ENCODE results near the gene DIPK1A. TPM values are rescaled to one million over a fixed set of nuclear protein-coding genes. Genes with fewer than 3 reads are reported as not detected.

The DIPK1A gene
- total and polyA plus RNA-seq, 2 experiments from 2014 or later, result 26.6 to 51.6 TPM

DNA sequence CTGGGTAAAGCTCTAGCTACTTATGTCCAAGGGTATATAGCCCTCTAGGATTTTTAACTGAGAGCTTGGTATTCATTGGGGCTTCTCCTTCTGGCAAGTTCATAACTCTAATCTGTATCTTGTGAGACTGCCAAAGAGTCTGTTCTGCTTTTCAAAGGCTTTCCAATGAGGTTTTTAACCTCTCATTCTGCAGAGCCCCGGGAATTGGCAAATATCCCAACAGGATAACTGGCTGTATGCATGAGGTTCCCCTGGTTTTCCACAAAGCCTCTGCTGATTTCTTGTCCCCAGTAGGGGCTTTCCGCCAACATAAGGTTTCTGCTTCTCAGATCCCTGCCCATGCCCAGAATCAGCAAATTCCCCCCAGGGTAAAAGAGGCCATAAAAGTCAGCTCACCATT lies 88.5 kb downstream of the DIPK1A start:
- Histone ChIP-seq H3K79me2 (ENCODE audit: insufficient read depth) (no peaks in the 10 kb centered on the region), H3K9ac (no peak overlapping the region), H3K4me1 (ENCODE audit: insufficient read depth) (no peaks in the 10 kb centered on the region), H3K36me3 (ENCODE audit: low read depth) (0 out of 2 replicates have a peak, but pooled peaks cover 6% of the 10 kb centered on the region), H3K9me2 (ENCODE audit: insufficient read depth) (no peaks in the 10 kb centered on the region), H3K9me3 (ENCODE audit: low read depth) (no peaks in the 10 kb centered on the region), H3F3A (ENCODE audit: insufficient read depth) (no peaks in the 10 kb centered on the region), H4K20me1 (ENCODE audit: insufficient read depth) (no peaks in the 10 kb centered on the region), H3K27ac (no peak overlapping the region), H3K27me3 (replicated peaks; ENCODE audit: insufficient read depth) (no peaks in the 10 kb centered on the region), H3K4me3 (no peak overlapping the region), H3K4me2 (ENCODE audit: unreplicated experiment) (no peak overlapping the region), H2AFZ (no peak overlapping the region)
- DNase-seq, result no peak
- in situ Hi-C loops (cut with MboI), result no loop called here
- WGBS, 2 experiments (ENCODE audit: low coverage in 1 of 2, low lambda C conversion rate in 2 of 2, missing lambda C conversion rate in 2 of 2), result 65 to 82% methylated on average over 2 of the region's 2 CpGs
- TF ChIP-seq EZH2phosphoT487 (IDR thresholded peaks at IDR 0.05; ENCODE audit: insufficient read depth, low read depth) (no peak), EZH2 (IDR thresholded peaks at IDR 0.05; ENCODE audit: insufficient read depth, poor library complexity, severe bottlenecking) (no peak)

- no peaks in the 10 kb centered on the region for H3K27me3 ChIP-seq (replicated peaks; ENCODE audit: insufficient read depth)
- H3K9me3 ChIP-seq (ENCODE audit: low read depth), result no peaks in the 10 kb centered on the region
- TF ChIP-seq EZH2 (IDR thresholded peaks at IDR 0.05; ENCODE audit: insufficient read depth, poor library complexity, severe bottlenecking), result no peak
- no peak for TF ChIP-seq EZH2phosphoT487 (IDR thresholded peaks at IDR 0.05; ENCODE audit: insufficient read depth, low read depth)
- no peaks in the 10 kb centered on the region for H3F3A ChIP-seq (ENCODE audit: insufficient read depth)
- H3K9ac ChIP-seq, result no peak overlapping the region
- no peaks in the 10 kb centered on the region for H3K4me1 ChIP-seq (ENCODE audit: insufficient read depth)
- H3K4me2 ChIP-seq (ENCODE audit: unreplicated experiment), result no peak overlapping the region
- no peak overlapping the region for H3K4me3 ChIP-seq
- no peaks in the 10 kb centered on the region for H3K9me2 ChIP-seq (ENCODE audit: insufficient read depth)
- no peak for DNase-seq
- 0 out of 2 replicates have a peak, but pooled peaks cover 6% of the 10 kb centered on the region for H3K36me3 ChIP-seq (ENCODE audit: low read depth)
- 93 to 100% methylated on average over 2 of the region's 2 CpGs for WGBS, 2 experiments (ENCODE audit: low coverage in 1 of 2, low lambda C conversion rate in 2 of 2, missing lambda C conversion rate in 2 of 2)
- H3K27ac ChIP-seq, result no peak overlapping the region
- in situ Hi-C loops (cut with MboI), result no loop called here
- no peaks in the 10 kb centered on the region for H3K79me2 ChIP-seq (ENCODE audit: insufficient read depth)
- no peaks in the 10 kb centered on the region for H4K20me1 ChIP-seq (ENCODE audit: insufficient read depth)
- no peak overlapping the region for H2AFZ ChIP-seq
These were observed 90.7 kb downstream of the DIPK1A start for GRCh38 chr1:92870591-92870990.

DNA sequence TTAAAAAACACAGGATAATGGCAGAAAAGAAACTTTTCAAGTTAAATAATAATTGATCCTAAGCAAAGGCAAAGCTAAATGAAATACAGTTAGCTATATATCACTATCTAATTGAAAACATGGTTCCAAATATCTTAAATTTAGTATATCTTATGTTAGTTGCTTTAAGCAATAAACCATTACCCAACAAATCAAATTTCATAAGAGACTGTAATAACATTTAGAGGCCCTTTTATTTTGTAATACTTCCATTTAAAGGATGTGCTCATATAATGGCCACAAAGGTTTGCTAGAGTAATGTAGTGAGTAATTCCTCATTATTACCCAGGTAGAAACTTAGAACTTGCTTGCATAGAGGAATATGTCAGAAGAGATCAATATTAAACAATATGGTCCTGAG lies 97.1 kb downstream of the DIPK1A start:
- Histone ChIP-seq H3K9ac (no peak overlapping the region), H3K79me2 (ENCODE audit: insufficient read depth) (no peaks in the 10 kb centered on the region), H2AFZ (no peak overlapping the region), H3K4me3 (no peak overlapping the region), H3K27ac (no peak overlapping the region), H3K36me3 (ENCODE audit: low read depth) (no peaks in the 10 kb centered on the region), H4K20me1 (ENCODE audit: insufficient read depth) (no peaks in the 10 kb centered on the region), H3K9me3 (ENCODE audit: low read depth) (no peaks in the 10 kb centered on the region), H3K4me2 (ENCODE audit: unreplicated experiment) (no peak overlapping the region), H3F3A (ENCODE audit: insufficient read depth) (no peaks in the 10 kb centered on the region), H3K4me1 (ENCODE audit: insufficient read depth) (no peaks in the 10 kb centered on the region), H3K27me3 (replicated peaks; ENCODE audit: insufficient read depth) (no peaks in the 10 kb centered on the region), H3K9me2 (ENCODE audit: insufficient read depth) (no peaks in the 10 kb centered on the region)
- in situ Hi-C loops (cut with MboI), result no loop called here
- no peak for DNase-seq
- TF ChIP-seq EZH2phosphoT487 (IDR thresholded peaks at IDR 0.05; ENCODE audit: insufficient read depth, low read depth) (no peak), EZH2 (IDR thresholded peaks at IDR 0.05; ENCODE audit: insufficient read depth, poor library complexity, severe bottlenecking) (no peak)

DNA sequence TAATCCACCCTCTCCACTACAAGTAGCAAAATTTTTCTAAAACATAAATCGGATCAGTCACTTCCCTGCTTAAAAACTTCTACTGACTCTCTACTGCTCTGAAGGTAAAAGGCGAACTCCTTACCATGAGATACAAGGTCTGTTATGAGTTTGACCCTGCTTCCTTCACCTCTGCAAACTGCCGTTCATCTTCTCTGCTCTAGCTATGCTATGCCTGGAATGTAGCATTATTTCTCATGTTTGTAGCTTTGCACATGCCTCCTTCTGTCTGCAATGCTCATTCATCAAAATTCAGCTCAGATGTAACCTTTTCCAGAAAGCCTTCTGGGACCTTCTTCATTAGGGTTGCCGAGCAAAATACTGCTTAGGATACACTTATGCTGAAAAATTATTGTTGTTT lies 98.7 kb downstream of the DIPK1A start:
- H3K9ac ChIP-seq, result no peak overlapping the region
- in situ Hi-C loops (cut with MboI), result no loop called here
- DNase-seq, result no peak

More for the DNA sequence above, 98.7 kb downstream of the DIPK1A start:
- TF ChIP-seq EZH2 (IDR thresholded peaks at IDR 0.05; ENCODE audit: insufficient read depth, poor library complexity, severe bottlenecking) (no peak), EZH2phosphoT487 (IDR thresholded peaks at IDR 0.05; ENCODE audit: insufficient read depth, low read depth) (no peak)
- H3K9me3 ChIP-seq (ENCODE audit: low read depth), result no peaks in the 10 kb centered on the region
- WGBS, 2 experiments (ENCODE audit: low coverage in 1 of 2, low lambda C conversion rate in 2 of 2, missing lambda C conversion rate in 2 of 2), result 93 to 95% methylated on average over 4 of the region's 4 CpGs
- no peaks in the 10 kb centered on the region for H3K9me2 ChIP-seq (ENCODE audit: insufficient read depth)
- H4K20me1 ChIP-seq (ENCODE audit: insufficient read depth), result no peaks in the 10 kb centered on the region
- H2AFZ ChIP-seq, result no peak overlapping the region
- no peak overlapping the region for H3K4me2 ChIP-seq (ENCODE audit: unreplicated experiment)
- no peaks in the 10 kb centered on the region for H3K79me2 ChIP-seq (ENCODE audit: insufficient read depth)
- H3K27ac ChIP-seq, result no peak overlapping the region
- no peaks in the 10 kb centered on the region for H3F3A ChIP-seq (ENCODE audit: insufficient read depth)
- no peaks in the 10 kb centered on the region for H3K36me3 ChIP-seq (ENCODE audit: low read depth)
- no peaks in the 10 kb centered on the region for H3K4me1 ChIP-seq (ENCODE audit: insufficient read depth)
- H3K4me3 ChIP-seq, result no peak overlapping the region
- H3K27me3 ChIP-seq (replicated peaks; ENCODE audit: insufficient read depth), result no peaks in the 10 kb centered on the region
